Right ventricle myocardium inferior (tissue), 1 donor: ENCODE measurements around the gene TMEM181. TPM values are rescaled to one million over a fixed set of nuclear protein-coding genes. Genes with fewer than 3 reads are reported as not detected.
A peak's percentile ranks its signal among the peaks of the same experiment; 100 is the strongest.
"Not testable (repeated sequence)": the region's sequence is repeated elsewhere in the genome, so short reads cannot be mapped to it uniquely, and the experiment has no call there.

Source experiments
- ATAC-seq: fragments of 200-7000 bp; cut with Tn5 transposase; one replicate; pipeline ENCODE4 v1.9.1; 2020; ENCODE audit warnings: mild to moderate bottlenecking, moderate library complexity
- DNase-seq: peaks from one replicate; pipeline ENCODE4 v3.0.0; 2021; ENCODE audit errors: missing footprints
- intact Hi-C: fragments of 100-400 bp; cut with DNase I; formaldehyde crosslinking; loops from one replicate; pipeline ENCODE4 v1.11.0; 2022
- total RNA-seq: library from RNA; stranded (reverse); fragmentation: NEBNext Ultra II Directional; extraction: Animal tissue kit (Norgen Biotek cat#: 25700); gene quantifications from one replicate; pipeline ENCODE4 v1.2.1, GENCODE V29; 2021
- donor health status: DM: no; HTN: yes; CAD: no; lungs with severe emphysema.

The TMEM181 gene
- total RNA-seq, 1 donor from 2014 or later = 10.1 TPM

DNA sequence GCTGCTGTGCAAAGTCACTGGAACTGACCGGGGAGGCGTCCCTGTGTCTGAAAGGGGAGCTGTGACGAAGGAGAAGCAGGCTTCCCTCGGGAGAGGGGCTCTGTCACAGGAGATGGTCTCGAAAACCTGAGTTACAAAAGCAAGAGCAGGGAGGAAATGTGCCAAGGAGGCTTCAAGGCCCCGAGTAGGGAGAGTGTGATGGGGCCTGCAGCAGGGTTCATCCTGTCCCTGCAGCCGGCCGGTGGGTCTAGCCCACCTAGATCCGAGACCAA, 68.0 kb downstream of the TMEM181 start:
- DNase-seq = no peak

DNA sequence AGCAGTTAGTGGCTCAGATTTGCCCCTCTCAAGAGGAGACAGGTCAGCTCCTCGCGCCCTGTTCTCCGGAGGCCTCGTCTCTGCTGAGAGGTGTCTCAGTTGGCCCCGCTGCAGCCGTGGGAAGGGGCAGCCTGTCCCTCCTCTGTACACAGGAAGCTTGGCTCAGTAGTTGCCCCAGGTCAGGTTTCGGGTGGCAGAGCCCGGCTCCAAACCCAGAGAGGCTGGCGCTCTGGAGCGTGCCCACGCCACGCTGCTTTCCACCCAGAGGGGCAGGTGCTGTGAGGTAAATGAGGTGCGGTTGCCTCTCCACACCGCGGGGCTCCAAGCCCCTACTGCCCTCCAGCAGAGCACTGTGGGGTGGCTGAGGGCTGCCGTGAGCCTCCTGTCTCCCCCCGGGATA, 68.7 kb downstream of the TMEM181 start:
- intact Hi-C loops = loop anchor here (2.0 kb wide), 1 partner anchor 62 kb away; no protein-coding TSS in a partner anchor
- DNase-seq = no peak
- ATAC-seq = no peak

More for the DNA sequence above, 68.0 kb downstream of the TMEM181 start:
- ATAC-seq = no peak
- intact Hi-C loops = loop anchor here (2.0 kb wide), 1 partner anchor 63 kb away; no protein-coding TSS in a partner anchor

DNA sequence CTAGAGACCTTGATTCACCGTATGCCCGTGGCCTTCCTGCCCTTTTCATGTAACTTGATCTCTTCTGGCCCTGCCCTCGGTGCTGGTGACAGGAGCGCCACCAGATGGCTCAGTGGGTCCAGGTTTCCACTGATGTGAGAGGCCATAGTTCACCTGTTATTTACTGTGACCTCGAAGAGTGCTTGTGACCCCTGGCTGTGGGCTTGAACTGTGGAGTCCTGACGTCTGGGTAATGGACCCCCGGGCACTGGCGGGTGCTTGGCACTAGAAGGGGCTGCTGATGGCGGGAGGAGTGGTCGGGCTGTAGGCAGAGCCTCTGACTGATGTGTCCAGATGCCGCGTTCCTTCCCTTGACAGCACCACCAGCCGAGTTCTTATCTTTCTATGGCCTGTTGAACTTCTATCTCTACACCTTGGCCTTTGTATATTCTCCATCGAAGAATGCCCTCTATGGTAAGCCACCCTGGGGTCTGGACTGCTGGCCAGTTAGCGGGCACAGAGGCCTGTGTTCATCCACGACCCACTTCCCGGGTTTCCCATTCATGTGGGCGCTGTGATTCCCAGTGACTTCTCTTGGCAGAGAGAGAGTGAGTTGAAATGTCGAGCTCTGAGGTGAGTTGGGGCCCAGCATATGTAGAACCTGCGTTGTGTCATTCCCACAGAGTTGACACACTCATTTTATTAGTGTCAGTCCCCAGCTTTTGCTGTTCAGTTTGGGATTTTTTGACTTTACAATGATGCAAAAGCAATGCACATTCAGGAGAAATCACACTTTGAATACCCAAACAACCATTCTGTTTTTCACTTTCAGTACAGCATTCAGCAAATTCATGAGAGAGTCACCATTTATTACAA, 69.7 kb downstream of the TMEM181 start:
- DNase-seq = no peak
- peak; percentile 29 for ATAC-seq
- intact Hi-C loops = loop anchor here (2.0 kb wide), 1 partner anchor 61 kb away; no protein-coding TSS in a partner anchor

DNA sequence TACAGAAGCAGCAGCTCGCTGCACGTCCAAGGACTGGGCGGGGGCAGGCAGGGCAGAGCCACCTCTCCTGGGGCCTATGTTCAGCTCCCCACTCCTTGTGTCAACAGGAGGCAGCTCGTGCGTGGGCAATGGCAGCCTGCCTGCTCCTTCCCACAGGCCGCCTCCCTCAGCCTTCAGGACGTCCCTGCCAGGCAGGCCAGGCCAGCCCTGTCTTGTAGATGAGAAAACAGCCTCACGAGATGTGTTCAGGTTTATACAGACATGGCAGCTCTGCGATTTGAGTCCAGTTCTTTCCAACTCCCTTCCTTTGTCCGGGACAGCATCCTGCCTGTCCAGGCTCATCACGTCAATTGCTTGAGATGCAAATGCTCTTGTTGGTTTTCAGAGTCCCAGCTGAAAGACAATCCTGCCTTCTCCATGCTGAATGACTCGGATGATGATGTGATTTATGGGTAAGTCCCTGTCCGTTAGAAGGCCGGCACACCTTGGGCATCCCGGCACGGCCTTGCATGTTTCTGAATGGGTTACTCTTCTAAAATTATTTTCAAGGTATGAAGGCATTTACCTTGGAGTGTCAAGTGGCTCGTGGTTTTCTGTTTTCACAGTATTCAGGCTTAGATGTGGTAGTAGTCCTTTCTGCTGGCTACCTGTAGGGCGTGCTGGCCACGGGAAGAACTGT, 71.2 kb downstream of the TMEM181 start:
- ATAC-seq = peak; percentile 66
- peak; percentile 82 for DNase-seq
- intact Hi-C loops = no loop called here

DNA sequence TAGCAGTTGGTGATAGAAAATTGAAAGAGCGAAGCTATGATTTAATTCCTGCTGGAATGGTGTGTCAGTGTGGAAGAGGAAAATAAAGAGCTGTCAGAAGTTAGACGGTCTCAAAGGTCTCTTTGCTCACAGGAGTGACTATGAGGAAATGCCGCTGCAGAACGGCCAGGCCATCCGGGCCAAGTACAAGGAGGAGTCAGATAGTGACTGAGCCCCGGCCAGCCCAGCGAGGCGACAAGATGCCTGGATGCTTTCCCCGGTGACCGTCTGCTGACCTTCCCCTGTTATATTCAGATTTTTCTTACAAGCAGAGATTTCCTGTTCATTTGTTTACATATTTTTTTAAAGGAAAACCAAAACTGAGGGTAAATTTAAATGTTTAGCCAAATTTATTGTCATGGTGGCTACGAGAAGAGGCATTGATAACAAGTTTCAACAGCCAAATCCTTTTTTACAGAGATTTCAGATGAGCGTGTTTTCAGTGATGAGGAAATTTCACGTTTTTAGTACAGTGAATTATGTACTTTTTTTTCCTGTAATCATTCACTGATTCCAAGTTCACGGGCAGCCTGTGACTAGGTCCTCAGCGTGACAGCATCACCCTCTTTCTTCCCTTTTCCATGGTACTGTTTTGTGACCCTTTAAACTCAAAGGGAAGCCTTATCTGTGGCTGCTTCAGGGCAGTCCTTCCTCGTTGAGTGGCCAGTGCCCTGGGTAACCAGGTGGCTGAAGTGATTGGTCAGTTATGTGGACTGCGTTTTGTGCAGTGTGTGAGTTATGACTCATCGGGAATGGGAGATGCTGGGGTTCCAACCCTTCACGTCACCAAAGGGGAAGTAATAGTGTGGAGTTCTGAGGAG, 72.0 kb downstream of the TMEM181 start:
- intact Hi-C loops = no loop called here

DNA sequence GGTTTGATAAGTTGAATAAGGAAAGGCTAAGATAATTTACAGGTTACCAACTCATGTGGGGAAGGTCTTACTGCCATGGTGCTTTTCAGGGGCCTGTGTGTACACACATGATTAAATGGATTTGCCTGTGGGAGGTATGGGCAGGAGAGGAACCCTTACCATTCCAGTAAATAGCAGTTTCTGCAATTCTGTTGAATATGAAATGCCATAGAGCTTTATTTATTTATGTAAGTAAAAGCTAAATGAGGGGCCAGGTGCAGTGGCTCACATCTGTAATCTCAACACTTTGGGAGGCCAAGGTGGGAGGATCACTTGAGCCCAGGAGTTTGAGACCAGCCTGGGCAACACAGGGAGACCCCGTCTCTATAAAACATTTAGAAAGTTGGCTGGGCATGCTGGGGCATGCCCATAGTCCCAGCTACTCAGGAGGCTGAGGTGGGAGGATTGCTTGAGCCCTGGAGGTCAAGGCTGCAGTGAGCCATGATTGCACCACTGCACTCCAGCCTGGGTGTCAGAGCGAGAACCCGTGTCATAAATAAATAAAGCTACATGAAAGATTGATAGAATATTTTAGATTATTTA, 72.7 kb downstream of the TMEM181 start:
- DNase-seq, intact Hi-C loops, ATAC-seq: not testable (repeated sequence)

More for the DNA sequence above, 72.0 kb downstream of the TMEM181 start:
- peak; percentile 92 for ATAC-seq
- DNase-seq = peak; percentile 91

DNA sequence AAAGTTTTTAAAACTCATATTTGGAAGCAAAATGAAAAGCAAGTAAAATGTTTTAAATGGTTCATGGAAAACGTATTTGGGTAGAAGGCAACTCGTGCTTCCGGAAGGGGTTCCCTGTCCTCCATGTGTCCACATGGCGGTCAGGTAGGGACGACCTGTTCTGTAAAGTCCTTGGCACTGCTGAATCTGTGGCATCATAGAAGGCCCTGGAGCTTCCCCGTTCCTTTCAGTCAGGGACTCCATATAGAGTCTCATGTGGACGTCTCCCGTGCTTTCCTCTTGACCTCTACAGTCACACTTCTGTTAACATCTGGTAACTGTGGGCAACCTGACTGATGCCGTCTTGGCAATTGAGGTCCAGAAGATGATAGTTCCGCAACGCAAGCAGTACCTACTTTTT, 73.2 kb downstream of the TMEM181 start:
- intact Hi-C loops = no loop called here
- no peak for DNase-seq
- ATAC-seq = no peak

DNA sequence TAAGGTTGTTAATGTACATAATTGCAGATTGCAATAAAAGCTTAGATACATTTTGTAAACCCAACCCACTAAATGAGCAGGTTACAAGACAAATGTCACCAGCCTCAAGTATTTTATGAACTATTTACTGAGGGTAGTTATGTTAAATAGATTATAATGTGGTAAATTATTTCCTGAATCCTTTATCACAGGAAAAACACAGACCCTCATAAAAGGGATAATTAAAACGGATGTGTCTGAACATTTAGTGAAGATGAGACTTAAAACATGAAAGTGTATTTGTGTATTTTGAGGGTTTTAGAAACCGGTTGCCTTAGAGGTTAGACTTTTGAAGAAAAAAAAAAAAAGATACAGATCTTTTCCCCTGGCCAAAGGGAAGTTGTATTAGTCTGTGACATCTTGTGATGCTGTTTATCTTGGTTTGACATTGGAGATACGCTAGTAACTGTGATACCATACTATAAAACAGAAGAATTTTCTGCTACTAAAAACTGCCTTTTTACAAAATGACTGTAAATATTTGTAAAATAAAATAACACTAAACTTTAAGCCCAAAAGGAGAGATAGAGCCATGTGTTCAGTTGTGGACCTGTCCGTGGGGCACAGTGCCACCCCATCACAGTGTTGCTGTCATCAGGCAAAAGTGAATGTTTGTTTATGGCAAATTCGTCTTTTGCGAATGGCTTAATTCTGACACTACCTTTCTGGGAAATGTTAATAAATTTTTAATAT, 75.0 kb downstream of the TMEM181 start:
- intact Hi-C loops = no loop called here
- no peak for DNase-seq
- no peak for ATAC-seq

DNA sequence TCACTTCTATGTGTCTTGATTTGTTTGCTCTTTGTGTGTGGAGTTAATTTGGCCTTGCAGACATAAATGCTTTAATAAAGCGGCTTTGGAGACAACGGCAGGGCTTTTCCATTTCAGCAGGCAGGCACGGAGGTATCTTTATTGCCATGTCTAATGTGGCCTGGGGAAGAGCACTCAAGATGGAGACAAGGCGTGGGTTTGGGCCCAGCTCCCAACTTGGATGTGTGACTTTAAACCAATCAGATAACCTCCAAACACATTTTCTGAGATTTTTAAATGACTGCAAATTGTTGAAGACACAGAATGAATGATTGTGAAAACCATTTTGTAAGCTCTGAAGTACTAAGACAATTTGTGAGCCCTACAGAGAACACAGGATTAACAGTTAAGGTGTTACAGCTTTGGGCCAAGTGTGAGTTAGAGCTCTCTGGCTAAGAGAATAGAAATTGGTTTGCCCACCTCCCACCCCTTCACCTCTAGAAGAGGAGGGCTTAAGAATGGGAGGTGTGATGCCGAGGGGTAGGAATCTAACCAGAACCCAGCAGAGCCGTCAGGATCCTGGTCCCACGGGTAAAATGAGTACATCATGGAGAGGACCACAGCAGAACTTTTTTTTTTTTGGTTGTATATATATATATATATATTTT, 75.7 kb downstream of the TMEM181 start:
- intact Hi-C loops = no loop called here
- ATAC-seq (no peak), DNase-seq (no peak)

DNA sequence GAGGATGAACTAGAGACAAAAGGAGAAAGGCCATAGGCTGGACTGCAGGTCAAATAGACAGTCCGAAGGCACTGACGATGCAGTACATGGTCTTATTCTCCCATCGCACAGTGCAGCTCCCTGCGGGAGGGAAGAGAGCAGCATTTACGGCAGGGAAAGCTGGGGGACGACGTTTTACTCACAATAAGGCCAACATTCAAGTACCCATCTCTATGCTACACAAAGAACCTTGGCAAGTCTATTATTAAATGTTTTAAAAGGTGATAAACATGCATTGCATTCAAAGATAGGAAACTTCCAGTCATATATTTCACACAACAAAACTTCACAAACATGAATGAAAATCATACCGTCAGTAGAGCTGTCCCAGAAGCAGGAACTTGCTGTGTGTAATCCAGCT, 76.9 kb downstream of the TMEM181 start:
- intact Hi-C loops = no loop called here
- ATAC-seq (no peak), DNase-seq (no peak)

DNA sequence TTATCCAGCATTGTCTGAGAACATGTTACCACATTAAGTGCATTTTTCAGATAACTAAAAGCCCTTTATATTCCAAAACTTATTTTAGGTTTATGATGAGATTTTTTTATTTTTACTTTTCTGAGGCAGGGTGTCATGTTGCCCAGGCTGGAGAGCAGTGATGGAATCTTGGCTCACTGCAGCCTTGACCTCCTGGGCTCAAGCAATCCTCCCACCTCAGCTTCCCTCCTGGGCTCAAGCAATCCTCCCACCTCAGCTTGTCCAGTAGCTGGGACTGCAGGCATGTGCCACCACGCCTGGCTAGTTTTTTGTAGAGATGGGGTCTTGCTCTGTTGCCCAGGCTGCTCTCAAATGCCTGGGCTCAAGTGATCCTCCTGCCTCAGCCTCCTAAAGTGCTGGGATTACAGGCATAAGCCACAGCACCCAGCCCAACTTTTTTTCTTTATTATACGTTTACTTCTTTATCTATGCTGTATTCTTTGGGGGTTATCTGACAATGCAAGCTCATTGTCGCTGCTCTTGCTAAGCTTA, 78.5 kb downstream of the TMEM181 start:
- intact Hi-C loops = no loop called here
- DNase-seq (no peak), ATAC-seq (no peak)

DNA sequence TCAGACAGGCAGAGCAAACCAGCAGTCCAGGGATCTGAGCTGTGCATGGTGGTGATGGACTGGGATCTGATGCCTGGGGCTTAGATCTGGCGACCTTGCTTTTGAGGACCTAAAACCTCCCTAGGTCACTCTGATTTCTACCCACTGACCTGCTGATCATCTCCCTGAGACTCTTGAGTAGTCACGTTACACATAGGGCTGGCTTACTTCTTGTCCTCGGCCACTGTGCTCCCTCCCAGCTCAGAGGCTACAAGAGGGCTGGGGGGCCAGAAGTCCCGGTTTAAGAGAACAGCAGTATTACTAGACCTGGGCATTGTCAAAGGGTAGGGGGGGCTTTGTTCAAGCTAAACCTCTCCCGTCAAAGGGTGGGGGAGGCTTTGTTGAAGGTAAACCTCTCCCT, 79.2 kb downstream of the TMEM181 start:
- intact Hi-C loops = no loop called here
- ATAC-seq = no peak
- DNase-seq = no peak

DNA sequence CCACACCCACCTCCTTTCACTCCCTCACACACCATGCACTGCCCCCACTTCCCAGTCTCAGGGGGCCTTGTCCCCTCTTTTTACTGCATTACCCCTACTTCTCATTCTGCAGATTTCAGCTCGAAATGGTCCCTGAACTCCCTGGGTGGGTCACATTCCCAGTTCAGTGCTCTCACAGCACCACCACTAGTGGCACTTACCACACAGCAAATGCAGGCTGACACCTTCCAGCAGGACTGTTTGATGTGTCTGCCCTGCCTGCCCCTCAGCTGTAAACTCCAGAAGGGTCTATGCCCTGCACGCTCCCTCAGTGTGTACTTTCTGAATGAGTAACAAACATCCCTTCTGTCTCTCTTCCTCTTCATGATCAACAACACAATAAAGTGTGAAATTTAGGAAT, 80.6 kb downstream of the TMEM181 start:
- ATAC-seq (no peak), DNase-seq (no peak)
- intact Hi-C loops = no loop called here

DNA sequence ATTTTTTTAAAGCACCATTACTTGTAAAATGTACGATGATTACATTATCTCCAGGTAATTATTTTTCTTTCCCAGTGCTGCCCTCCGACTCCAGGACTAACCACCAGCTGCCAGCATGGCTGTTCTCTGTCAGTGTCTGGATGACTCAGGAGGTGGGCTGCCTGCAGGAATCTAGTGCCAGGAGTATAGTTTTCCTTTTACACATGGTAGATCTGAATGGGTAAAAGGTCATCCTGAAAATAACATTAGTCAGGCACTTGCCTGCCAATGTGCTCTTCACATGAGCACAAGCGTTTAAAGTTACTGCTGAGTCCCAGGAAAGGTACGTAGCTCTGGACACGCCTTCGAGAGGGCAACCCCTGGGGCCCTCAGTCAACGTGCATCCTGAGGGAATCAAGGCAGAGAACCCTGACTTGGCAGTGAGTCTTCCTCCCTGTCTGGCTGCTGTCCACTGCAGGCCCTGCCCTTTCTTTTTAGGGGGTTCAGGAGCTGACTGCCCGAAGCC, 82.3 kb downstream of the TMEM181 start:
- ATAC-seq (peak; percentile 24), DNase-seq (no peak)
- intact Hi-C loops = no loop called here

DNA sequence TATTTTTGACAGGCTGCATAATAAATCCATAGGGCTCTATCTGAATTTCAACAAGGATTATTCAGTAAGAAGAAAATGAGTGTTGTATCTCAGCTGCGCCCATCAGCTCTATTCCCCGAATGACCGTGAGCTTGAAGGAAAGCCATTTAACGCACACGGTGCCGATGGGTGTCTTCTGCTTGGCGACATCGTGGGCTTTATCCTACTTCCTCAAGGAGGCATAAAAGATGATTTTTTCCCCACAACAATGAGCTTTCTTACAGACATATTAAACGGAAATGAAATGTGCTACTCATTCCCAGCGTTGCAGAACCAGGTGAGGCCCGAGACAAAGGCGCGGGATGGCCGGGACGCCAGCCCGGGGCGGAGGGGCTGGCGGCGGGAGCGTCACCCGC, 83.9 kb downstream of the TMEM181 start:
- DNase-seq (no peak), ATAC-seq (no peak)
- intact Hi-C loops = no loop called here

DNA sequence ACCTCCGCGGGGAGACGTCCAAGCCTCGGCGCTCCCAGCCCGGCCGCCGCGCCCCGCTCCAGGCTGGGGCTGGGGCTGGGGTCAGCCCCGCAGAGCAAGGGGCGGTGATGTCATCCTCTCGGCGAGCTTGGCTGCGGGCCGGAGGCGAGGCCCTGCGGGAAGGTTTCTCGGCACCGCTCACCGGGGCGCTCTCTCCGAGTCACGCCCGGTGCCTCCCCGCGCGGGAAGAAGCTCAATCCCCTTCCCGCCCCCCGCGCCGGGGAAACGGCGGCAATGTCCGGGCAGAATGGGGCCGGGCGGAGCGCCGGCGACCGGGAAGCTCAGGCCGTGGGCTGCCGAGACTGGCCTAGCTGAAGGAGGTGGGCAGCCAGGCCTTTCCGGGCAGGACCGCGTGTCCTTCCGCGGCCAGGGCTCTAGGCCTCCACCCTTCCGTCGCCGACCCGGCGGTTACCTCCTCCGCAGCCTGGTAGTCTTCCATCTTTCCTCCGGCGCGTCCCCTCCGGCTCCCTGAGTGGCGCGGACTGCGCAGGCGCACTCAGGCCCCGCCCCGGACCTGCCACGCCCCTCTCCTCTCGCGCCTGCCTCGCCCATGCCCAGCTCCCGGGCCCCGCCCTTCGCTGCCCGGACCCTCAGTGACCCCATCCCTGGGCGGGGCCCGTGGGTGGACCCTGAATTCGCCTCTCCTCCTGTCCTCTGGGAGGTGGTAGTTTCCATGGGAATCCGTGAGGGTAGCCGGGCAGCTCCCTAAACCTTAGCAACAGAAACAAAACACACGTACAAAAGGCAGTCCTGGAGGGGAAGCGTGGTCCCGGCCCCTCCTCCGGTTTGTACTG, 84.6 kb downstream of the TMEM181 start, which contains the start of gene DYNLT1:
Gene DYNLT1 (minus strand): TSS at position 513 of the 833 bp plus-strand sequence. CDS start 35 bp downstream, at position 478.
- intact Hi-C loops = no loop called here
- DNase-seq = peak; percentile 96
- ATAC-seq = peak; percentile 97
